H1 (cell line): ENCODE measurements around the gene OSBPL2. TPM values are rescaled to one million over a fixed set of nuclear protein-coding genes. Genes with fewer than 3 reads are reported as not detected.

Source experiments
- CTCF ChIA-PET: fragments of 300-600 bp; sonication (Branson Sonifier 250); formaldehyde crosslinking; loops from one replicate; lab custom pipeline; 2021; ENCODE audit not compliant: partially characterized antibody; lab: Charles Lee
- POLR2A ChIA-PET: fragments of 300-600 bp; sonication (Branson Sonifier 250); formaldehyde crosslinking; loops from one replicate; lab custom pipeline; 2021; ENCODE audit warnings: inconsistent platforms; ENCODE audit not compliant: partially characterized antibody; lab: Charles Lee
- DNase-seq, 2 experiments: peaks; one replicate each; pipeline versions ENCODE4 v3.0.0 to v3.0.0-alpha.2; 2010 to 2022; ENCODE audit warnings: low spot score in 2 of 2, low read depth in 1 of 2, mixed read lengths in 1 of 2
- FAIRE-seq: peaks from 2 replicates; lab custom pipeline; 2011; peaks lifted over from hg19 to GRCh38; lab: Jason Lieb, UNC
- H2AFZ ChIP-seq: 2 replicates; pipeline ENCODE4 v1.8.1; 2012; ENCODE audit warnings: low read length, inconsistent platforms
- H2AK5ac ChIP-seq: 2 replicates; pipeline ENCODE4 v1.6.1; 2013; ENCODE audit warnings: low read depth, low read length
- H2BK120ac ChIP-seq: replicated peaks from 2 replicates; pipeline ENCODE3; 2013; ENCODE audit warnings: low read depth, low read length, inconsistent platforms
- H2BK12ac ChIP-seq: 2 replicates; pipeline ENCODE4 v1.6.1; 2013; ENCODE audit warnings: low read depth, low read length
- H2BK15ac ChIP-seq: 2 replicates; pipeline ENCODE4 v1.6.1; 2013; ENCODE audit warnings: low read length
- H2BK20ac ChIP-seq: 2 replicates; pipeline ENCODE4 v1.6.1; 2013; ENCODE audit warnings: low read length
- H2BK5ac ChIP-seq: 2 replicates; pipeline ENCODE4 v1.6.1; 2013; ENCODE audit warnings: low read depth, low read length
- H3K14ac ChIP-seq: 2 replicates; pipeline ENCODE4 v1.6.1; 2013; ENCODE audit warnings: inconsistent platforms; ENCODE audit not compliant: insufficient read length
- H3K18ac ChIP-seq: 2 replicates; pipeline ENCODE4 v1.6.1; 2013; ENCODE audit warnings: low read length; ENCODE audit errors: extremely low read depth
- H3K23ac ChIP-seq: 2 replicates; pipeline ENCODE4 v1.6.1; 2013; ENCODE audit warnings: inconsistent platforms; ENCODE audit not compliant: insufficient read length
- H3K23me2 ChIP-seq: 2 replicates; pipeline ENCODE4 v1.6.1; 2013; ENCODE audit warnings: low read depth, low read length
- H3K27ac ChIP-seq: 2 replicates; pipeline ENCODE4 v1.6.1; 2011; ENCODE audit warnings: low read depth, low read length, inconsistent platforms
- H3K27me3 ChIP-seq, 4 experiments: replicated peaks in 1 of 4; 1 replicate in 1 of 4; 2 replicates in 3 of 4; pipeline versions ENCODE4 v1.6.1 to v1.8.1; 2011 to 2013; ENCODE audit warnings: low read length in 3 of 4, mild to moderate bottlenecking in 3 of 4, inconsistent platforms in 2 of 4, mixed read lengths in 2 of 4, moderate library complexity in 1 of 4; ENCODE audit not compliant: control insufficient read depth in 3 of 4, insufficient read depth in 3 of 4; ENCODE audit errors: extremely low read depth in 1 of 4
- H3K36me3 ChIP-seq, 4 experiments: 2 replicates each; pipeline versions ENCODE4 v1.6.1 to v1.8.1; 2011 to 2013; ENCODE audit warnings: mild to moderate bottlenecking in 4 of 4, low read length in 3 of 4, moderate library complexity in 2 of 4, control low read depth in 1 of 4, inconsistent platforms in 1 of 4; ENCODE audit not compliant: insufficient read depth in 4 of 4, control insufficient read depth in 2 of 4
- H3K4ac ChIP-seq: replicated peaks from 2 replicates; pipeline ENCODE3; 2013; ENCODE audit warnings: low read length, low read depth, mixed read lengths, inconsistent platforms; ENCODE audit not compliant: insufficient read length
- H3K4me1 ChIP-seq, 4 experiments: replicated peaks in 1 of 4; 1 replicate in 1 of 4; 2 replicates in 3 of 4; pipeline versions ENCODE4 v1.6.1 to v1.8.1; 2011 to 2013; ENCODE audit warnings: low read length in 3 of 4, inconsistent platforms in 2 of 4, mixed read lengths in 1 of 4; ENCODE audit not compliant: insufficient read depth in 4 of 4, control insufficient read depth in 3 of 4
- H3K4me2 ChIP-seq, 2 experiments: 2 replicates each; pipeline versions ENCODE4 v1.6.1 to v1.8.1; 2011 to 2013; ENCODE audit warnings: low read depth in 2 of 2, low read length in 2 of 2, control low read depth in 1 of 2, inconsistent platforms in 1 of 2, mild to moderate bottlenecking in 1 of 2; ENCODE audit not compliant: insufficient read depth in 1 of 2
- H3K4me3 ChIP-seq, 4 experiments: fragments of 200-600, 300-600 bp in 1 of 4; sonication (generic), shearing (Covaris generic), sonication (Bioruptor Twin) in 1 of 4; 2 replicates each; pipeline versions ENCODE4 v1.5.1 to v1.8.1; 2011 to 2016; ENCODE audit warnings: low read length in 4 of 4, low read depth in 3 of 4, control low read depth in 2 of 4, inconsistent platforms in 2 of 4, mild to moderate bottlenecking in 2 of 4, mixed read lengths in 1 of 4, moderate library complexity in 1 of 4; ENCODE audit not compliant: insufficient read depth in 2 of 4; ENCODE audit errors: extremely low read depth in 1 of 4
- H3K56ac ChIP-seq: replicated peaks from 2 replicates; pipeline ENCODE3; 2013; ENCODE audit warnings: low read depth, mild to moderate bottlenecking, mixed read lengths, low read length, inconsistent platforms; ENCODE audit not compliant: insufficient read length
- H3K79me1 ChIP-seq: 2 replicates; pipeline ENCODE4 v1.6.1; 2013; ENCODE audit warnings: low read depth, low read length, control low read depth
- H3K79me2 ChIP-seq, 2 experiments: 2 replicates each; pipeline versions ENCODE4 v1.6.1 to v1.8.1; 2012 to 2013; ENCODE audit warnings: low read length in 2 of 2, mild to moderate bottlenecking in 2 of 2, inconsistent platforms in 1 of 2; ENCODE audit not compliant: insufficient read depth in 2 of 2, control insufficient read depth in 1 of 2
- H3K9ac ChIP-seq, 4 experiments: replicated peaks in 1 of 4; 1 replicate in 1 of 4; 2 replicates in 3 of 4; pipeline versions ENCODE4 v1.6.1 to v1.8.1; 2011 to 2013; ENCODE audit warnings: low read depth in 3 of 4, low read length in 3 of 4, control low read depth in 2 of 4, mild to moderate bottlenecking in 2 of 4, moderate library complexity in 2 of 4, inconsistent platforms in 1 of 4; ENCODE audit errors: extremely low read depth in 1 of 4
- H3K9me3 ChIP-seq, 2 experiments: 2 replicates each; pipeline versions ENCODE4 v1.6.1 to v1.8.1; 2012 to 2013; ENCODE audit warnings: mild to moderate bottlenecking in 2 of 2, moderate library complexity in 2 of 2, control low read depth in 1 of 2, inconsistent platforms in 1 of 2, low read depth in 1 of 2, low read length in 1 of 2, mixed read lengths in 1 of 2; ENCODE audit not compliant: insufficient read depth in 2 of 2
- H4K20me1 ChIP-seq, 2 experiments: replicated peaks in 1 of 2; 2 replicates each; pipeline versions ENCODE3 to v1.8.1; 2011 to 2013; ENCODE audit warnings: inconsistent platforms in 2 of 2, low read length in 2 of 2, mild to moderate bottlenecking in 1 of 2; ENCODE audit not compliant: insufficient read depth in 2 of 2, control insufficient read depth in 1 of 2
- H4K5ac ChIP-seq: 2 replicates; pipeline ENCODE4 v1.6.1; 2013; ENCODE audit warnings: low read length, low read depth, mixed read lengths, inconsistent platforms; ENCODE audit not compliant: insufficient read length
- H4K8ac ChIP-seq: 2 replicates; pipeline ENCODE4 v1.8.0; 2013; ENCODE audit warnings: mild to moderate bottlenecking, moderate library complexity, low read length, inconsistent platforms; ENCODE audit not compliant: insufficient read depth; ENCODE audit errors: extremely low read depth
- H4K91ac ChIP-seq: replicated peaks from 2 replicates; pipeline ENCODE3; 2013; ENCODE audit warnings: low read length, mixed read lengths, inconsistent platforms; ENCODE audit not compliant: insufficient read length
- GABPA ChIP-seq: IDR thresholded peaks from 2 replicates; pipeline ENCODE4 v1.6.1; 2011; ENCODE audit warnings: mild to moderate bottlenecking, low read length, moderate library complexity, borderline replicate concordance; ENCODE audit not compliant: insufficient read depth
- SIN3A ChIP-seq, 2 experiments: IDR thresholded peaks in 1 of 2; conservative IDR thresholded peaks in 1 of 2; 2 replicates each; pipeline ENCODE4 v1.6.1; 2011 to 2012; ENCODE audit warnings: low read length in 2 of 2, improper control_type of control experiment in 1 of 2, low read depth in 1 of 2, mild to moderate bottlenecking in 1 of 2
- WGBS, 2 experiments: shearing (Covaris generic) in 1 of 2; methylation state at CpG; one replicate each; pipeline versions ENCODE4 v1.1.6 to v1.1.7; 2013 to 2015; ENCODE audit warnings: low lambda C conversion rate in 2 of 2, mixed read lengths in 2 of 2, inconsistent platforms in 1 of 2, low coverage in 1 of 2, missing lambda C conversion rate in 1 of 2; ENCODE audit not compliant: insufficient replicate concordance in 2 of 2, insufficient coverage in 1 of 2, insufficient read length in 1 of 2; ENCODE audit errors: extremely low coverage in 1 of 2, missing lambda C conversion rate in 1 of 2; 5-methylcytosine and 5-hydroxymethylcytosine counted together
- polyA plus RNA-seq, 7 experiments: library from polyadenylated mRNA; depleted of rRNA in 3 of 7; stranded (reverse) in 5 of 7; unstranded in 2 of 7; fragments of >200 nt in 5 of 7; fragments of 200-250 nt in 2 of 7; gene quantifications; 1 replicate in 5 of 7; 2 replicates in 1 of 7; 4 replicates in 1 of 7; pipeline versions ENCODE4 v1.2.1 to v1.2.3, GENCODE V29; 2011 to 2013; ENCODE audit warnings: missing spikeins in 2 of 7, mixed read lengths in 2 of 7
- total RNA-seq: library from RNA; stranded (reverse); fragmentation: NEBNext Ultra II Directional; extraction: Animal tissue kit (Norgen Biotek cat#: 25700); gene quantifications from 2 replicates; pipeline ENCODE4 v1.2.1, GENCODE V29; 2021

Gene OSBPL2
- total and polyA plus RNA-seq, 2 of the 8 experiments (the other 6 are each of a cell fraction or from before 2014, with no cell fraction given), result 11.7 to 42.4 TPM

DNA sequence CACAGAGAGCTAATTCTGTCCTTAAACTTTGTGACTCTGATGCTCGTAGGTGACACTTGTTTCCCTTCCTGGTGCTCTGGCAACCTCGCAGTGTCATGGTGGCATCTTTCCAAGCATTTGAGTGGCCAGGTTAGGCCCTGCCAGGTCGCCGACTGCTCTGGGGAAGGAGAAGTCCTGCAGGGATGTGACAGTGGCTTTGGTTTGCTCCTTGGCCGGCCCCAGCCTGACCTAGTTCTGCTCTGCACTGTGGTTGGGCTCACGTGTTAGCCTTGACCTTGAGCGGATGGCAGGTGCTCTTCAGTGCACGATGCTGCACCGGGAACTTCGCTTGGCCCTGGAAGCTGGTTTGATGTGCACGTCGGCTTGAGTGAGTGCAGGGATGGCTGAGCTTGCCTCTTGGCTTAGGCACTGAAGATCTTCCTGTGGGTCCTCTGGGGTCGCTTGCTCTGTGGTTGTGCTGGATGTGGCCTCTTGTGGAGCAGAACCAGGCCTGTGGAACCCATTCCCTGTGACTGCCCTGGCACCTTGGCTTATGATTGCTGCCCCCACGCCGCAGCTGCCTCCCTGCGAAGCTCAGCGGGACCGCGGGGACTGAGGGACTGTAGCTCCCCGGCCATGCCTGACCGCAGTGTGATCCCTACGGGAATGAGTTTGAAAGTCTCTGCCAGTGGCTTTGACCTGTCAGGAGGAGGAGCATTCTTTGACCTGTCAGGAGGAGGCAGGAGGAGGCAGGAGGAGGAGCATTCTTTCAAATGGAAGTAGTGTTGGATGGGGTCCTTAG, 8.7 kb downstream of the OSBPL2 start:
- no peak for DNase-seq
- Histone ChIP-seq H3K23me2 (no peaks in the 10 kb centered on the region), H3K9me3 (no peaks in the 10 kb centered on the region), H2BK5ac (peak overlapping the region; percentile 71; the same call in 1 of the 2 replicates), H3K23ac (no peak overlapping the region), H3K79me2 (peaks cover 0 to 77% of the 10 kb centered on the region in 2 experiments), H3K9ac (no peak overlapping the region), H3K14ac (no peak overlapping the region), H2AFZ (no peak overlapping the region), H2BK12ac (no peak overlapping the region), H3K27ac (no peak overlapping the region), H4K8ac (no peak overlapping the region), H3K27me3 (no peaks in the 10 kb centered on the region), H2BK15ac (no peak overlapping the region), H2BK120ac (no peak overlapping the region), H3K36me3 (peaks cover 0 to 2% (median 0%) of the 10 kb centered on the region in 4 experiments; a peak in 1 of 8 replicates), H3K4me2 (peak overlapping the region in 1 of 2 experiments; percentile 8; a peak in 1 of 4 replicates), H3K56ac (no peak overlapping the region), H2BK20ac (no peak overlapping the region), H3K18ac (no peak overlapping the region), H4K91ac (peak overlapping the region; percentile 25), H3K4ac (no peak overlapping the region), H4K20me1 (peaks cover 16 to 35% of the 10 kb centered on the region in 2 experiments), H2AK5ac (peak overlapping the region; percentile 13; the same call in 1 of the 2 replicates), H4K5ac (no peak overlapping the region), H3K4me3 (no peak overlapping the region), H3K4me1 (peaks cover 0 to 3% (median 0%) of the 10 kb centered on the region in 4 experiments; a peak in 2 of 7 replicates), H3K79me1 (peaks cover 24% of the 10 kb centered on the region)
- 92% methylated on average over 22 of the region's 22 CpGs; no CpG with 5 or more reads in 1 of the 2 experiments for WGBS, 2 experiments
- 0 out of 4 replicates have a peak, but pooled peaks of 1 of the 2 experiments have one; percentile 21 for TF ChIP-seq SIN3A (conservative IDR thresholded peaks at IDR 0.05 in 1 of 2, IDR thresholded peaks at IDR 0.05 in 1 of 2; ENCODE audit: low read depth in 1 of 2, low read length in 2 of 2)
- no peak for TF ChIP-seq GABPA
- CTCF ChIA-PET, result interaction anchor here (1.2 to 3.5 kb wide), 2 partner anchors 13 to 139 kb away, joined by 3 to 18 read pairs; no protein-coding TSS in a partner anchor
- FAIRE-seq, result no peak
- POLR2A ChIA-PET, result interaction anchor here (0.9 to 1.8 kb wide), 2 partner anchors 13 to 53 kb away, joined by 4 read pairs; no protein-coding TSS in a partner anchor
